Measurements from ENCODE around the gene RNF144B. TPM values are rescaled to one million over a fixed set of nuclear protein-coding genes. Genes with fewer than 3 reads are reported as not detected.

Gene RNF144B
- 1 to 10 TPM; 3.4 to 3.9 TPM for total RNA-seq

DNA sequence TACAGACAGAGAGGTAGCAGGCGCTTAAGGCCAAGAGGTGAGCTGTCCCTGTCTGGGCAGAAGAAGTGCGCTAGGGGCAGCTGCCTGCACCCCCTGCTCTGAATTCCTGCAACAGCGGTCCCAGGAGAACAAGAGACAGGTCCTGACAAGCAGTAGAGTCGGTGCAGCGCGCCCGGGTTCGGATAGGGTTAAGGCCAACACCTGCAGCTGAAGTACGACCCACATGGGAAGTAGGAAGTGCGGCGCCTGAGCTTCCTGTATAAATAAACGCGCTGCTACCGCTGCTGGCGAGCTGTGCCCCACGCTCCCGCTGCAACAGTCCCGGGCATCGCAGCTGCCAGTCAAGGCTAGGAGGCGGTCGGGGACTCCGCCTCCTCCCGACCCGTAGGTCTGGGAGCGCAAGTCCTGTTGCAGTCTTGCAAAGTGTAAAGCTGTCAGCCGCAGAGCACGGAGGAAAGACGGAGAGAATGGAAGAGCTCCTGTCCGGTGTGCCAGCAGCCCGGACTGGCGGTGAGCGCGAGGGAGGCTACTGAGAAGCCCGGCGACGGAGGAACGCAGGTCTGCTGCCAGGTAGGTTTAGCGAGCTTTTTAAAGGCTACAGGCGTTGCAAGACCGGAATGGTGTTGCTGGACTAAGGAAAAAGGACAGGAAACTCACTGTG, at the start of gene RNF144B:
Gene RNF144B (plus strand): TSS at position 290 of the 661 bp plus-strand sequence. CDS start 12,185 bp downstream, outside the sequence.
- Mint-ChIP-seq H3K9me3 (ENCODE audit: low read depth) (no peaks in the 10 kb centered on the region), H3K27me3 (peaks cover 2% of the 10 kb centered on the region), H3K36me3 (ENCODE audit: low read depth) (no peaks in the 10 kb centered on the region), H3K27ac (peak within 1 kb of the TSS; percentile 79), H3K4me3 (peak within 1 kb of the TSS; percentile 92), H3K4me1 (peaks cover 41% of the 10 kb centered on the region)
- POLR2A ChIA-PET = no interaction called here
- ATAC-seq = peak; percentile 93
- peak; percentile 79 for DNase-seq
- intact Hi-C loops (cut with DNase I, micrococcal nuclease) = loop anchor here (5.0 kb wide), 2 partner anchors 125 kb away; partner anchors contain the start of gene DEK (in 1 of the 2)
- CTCF ChIA-PET = interaction anchor here (0.6 to 1.9 kb wide), 9 partner anchors 10 to 133 kb away, joined by 3 to 9 read pairs (median 3); no protein-coding TSS in a partner anchor

DNA sequence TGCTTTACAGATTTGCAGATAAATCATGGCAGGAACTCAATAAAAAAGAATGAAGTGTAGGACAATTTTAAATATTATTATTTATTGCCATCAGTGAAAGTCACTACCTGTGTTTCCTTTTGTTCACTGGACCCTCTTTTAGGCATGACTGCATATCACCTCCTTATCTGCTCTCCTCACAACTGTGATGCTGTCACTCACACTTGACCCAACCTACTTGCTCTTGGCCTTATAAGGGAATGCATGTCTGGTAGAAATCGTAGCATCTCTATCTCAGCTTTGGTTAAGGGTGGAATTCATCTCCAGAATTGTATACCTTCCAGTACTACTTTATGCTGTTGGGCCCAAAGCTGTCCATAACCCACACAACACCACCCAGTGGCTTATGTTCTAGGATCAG, 47.6 kb upstream of the RNF144B start:
- intact Hi-C loops (cut with DNase I, micrococcal nuclease) = no loop called here
- Mint-ChIP-seq H3K36me3 (ENCODE audit: low read depth) (no peaks in the 10 kb centered on the region), H3K4me1 (peaks cover 13% of the 10 kb centered on the region)

DNA sequence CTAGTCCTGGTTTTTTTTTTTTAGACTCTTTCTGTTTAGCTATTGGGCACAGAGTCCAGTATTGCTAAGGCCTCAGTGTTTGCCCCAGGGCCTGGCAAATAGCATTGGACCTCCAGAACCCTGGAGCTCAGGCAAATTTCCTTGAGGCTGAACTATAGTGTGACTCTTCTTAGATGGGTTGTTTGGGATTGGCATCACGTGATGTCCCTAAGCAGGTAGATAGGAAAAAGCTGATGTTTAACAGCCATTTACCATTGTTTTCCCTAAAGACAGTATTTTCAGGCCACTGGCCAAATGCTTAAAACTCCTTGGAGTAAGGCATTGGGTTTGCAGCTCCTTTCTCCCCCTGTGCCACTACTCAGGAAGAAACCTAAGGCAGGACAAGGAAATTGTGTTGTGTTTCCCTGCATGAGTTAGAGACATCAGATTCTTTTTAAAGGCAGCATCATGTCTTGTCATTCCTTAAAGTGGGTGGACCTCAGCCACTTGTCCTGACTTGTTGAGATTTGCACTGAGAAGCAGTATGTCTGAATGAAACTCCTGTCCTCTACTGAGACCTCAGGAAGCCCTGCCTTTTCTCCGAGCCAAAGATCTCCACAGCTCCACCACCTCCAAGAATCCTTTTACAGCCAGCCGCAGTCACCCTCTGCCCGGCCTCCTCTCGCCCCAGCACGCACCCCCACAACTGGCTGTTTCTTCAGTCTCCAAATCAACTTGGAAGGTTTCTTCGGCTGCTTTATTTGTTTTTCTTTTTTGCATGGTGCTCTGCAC, 46.2 kb upstream of the RNF144B start:
- POLR2A ChIA-PET = no interaction called here
- no peak for ATAC-seq
- intact Hi-C loops (cut with DNase I, micrococcal nuclease) = loop anchor here in 1 of 2 experiments (5.0 kb wide), 1 partner anchor 171 kb away; no protein-coding TSS in a partner anchor

More for the DNA sequence above, 47.6 kb upstream of the RNF144B start:
- ATAC-seq = no peak
- Mint-ChIP-seq H3K4me3 (no peak overlapping the region), H3K9me3 (ENCODE audit: low read depth) (no peaks in the 10 kb centered on the region), H3K27ac (no peak overlapping the region), H3K27me3 (no peaks in the 10 kb centered on the region)
- no peak for DNase-seq
- CTCF ChIA-PET = no interaction called here
- POLR2A ChIA-PET = no interaction called here

DNA sequence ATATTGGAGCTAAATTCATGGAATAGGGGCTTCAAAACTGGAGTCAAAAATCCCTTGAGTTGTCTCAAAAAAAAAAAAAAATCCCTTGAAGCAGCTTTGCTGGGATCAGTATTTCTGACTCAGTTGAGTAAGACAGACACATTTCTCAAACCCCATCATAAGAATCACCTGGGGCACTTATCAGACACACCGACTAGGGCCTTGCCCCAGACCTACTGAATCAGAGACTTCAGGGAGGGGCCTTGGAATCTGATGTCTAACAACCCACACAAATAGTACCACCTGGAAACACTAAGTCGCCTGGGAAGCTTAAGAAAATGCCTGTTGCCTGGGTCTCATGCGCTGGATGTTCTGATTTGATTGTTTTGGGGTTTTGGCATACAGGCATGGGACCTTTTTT, 44.9 kb upstream of the RNF144B start:
- Mint-ChIP-seq H3K27me3 (peaks cover 6% of the 10 kb centered on the region), H3K27ac (no peak overlapping the region), H3K9me3 (ENCODE audit: low read depth) (no peaks in the 10 kb centered on the region), H3K4me3 (no peak overlapping the region), H3K36me3 (ENCODE audit: low read depth) (no peaks in the 10 kb centered on the region), H3K4me1 (peaks cover 13% of the 10 kb centered on the region)
- no peak for DNase-seq
- no peak for ATAC-seq
- ChIA-PET POLR2A (no interaction called here), CTCF (no interaction called here)
- intact Hi-C loops (cut with DNase I, micrococcal nuclease) = loop anchor here in 1 of 2 experiments (5.0 kb wide), 1 partner anchor 170 kb away; no protein-coding TSS in a partner anchor

More for the DNA sequence above, 46.2 kb upstream of the RNF144B start:
- Mint-ChIP-seq H3K4me1 (peaks cover 13% of the 10 kb centered on the region), H3K36me3 (ENCODE audit: low read depth) (no peaks in the 10 kb centered on the region), H3K4me3 (no peak overlapping the region), H3K9me3 (ENCODE audit: low read depth) (no peaks in the 10 kb centered on the region), H3K27ac (no peak overlapping the region), H3K27me3 (peaks cover 3% of the 10 kb centered on the region)
- no peak for DNase-seq
- CTCF ChIA-PET = interaction anchor here (1.0 kb wide), 1 partner anchor 10 kb away, joined by 3 read pairs; no protein-coding TSS in a partner anchor

DNA sequence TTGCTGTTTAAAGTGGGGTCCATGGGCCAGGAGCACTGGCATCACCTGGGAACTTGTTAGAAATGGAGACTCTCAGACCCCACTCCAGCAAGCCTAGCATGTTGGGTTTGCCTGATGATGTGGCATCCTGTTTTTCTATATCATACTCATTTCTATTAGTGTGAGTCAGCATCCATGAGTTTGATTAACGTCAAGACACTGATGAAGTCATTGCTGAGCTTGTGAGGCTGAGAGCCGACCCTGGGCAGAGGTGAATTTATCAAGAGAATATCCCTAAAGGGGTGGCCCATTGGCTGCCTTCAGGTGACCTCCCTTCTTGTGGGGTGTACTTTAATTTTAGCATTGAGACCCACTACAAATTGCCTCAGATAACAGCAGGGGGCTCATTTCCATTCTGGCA, 43.4 kb upstream of the RNF144B start:
- POLR2A ChIA-PET = interaction anchor here (0.7 to 0.9 kb wide), 2 partner anchors 11 to 170 kb away, joined by 3 to 4 read pairs; no protein-coding TSS in a partner anchor
- ATAC-seq (peak; percentile 90), DNase-seq (peak; percentile 46)
- CTCF ChIA-PET = interaction anchor here (0.6 to 1.2 kb wide), 2 partner anchors 19 to 874 kb away, joined by 3 read pairs; no protein-coding TSS in a partner anchor
- H3K9me3 Mint-ChIP-seq (ENCODE audit: low read depth) = no peaks in the 10 kb centered on the region
- no peak overlapping the region for H3K27ac Mint-ChIP-seq
- H3K27me3 Mint-ChIP-seq = peaks cover 6% of the 10 kb centered on the region
- H3K4me3 Mint-ChIP-seq = no peak overlapping the region
- no peaks in the 10 kb centered on the region for H3K36me3 Mint-ChIP-seq (ENCODE audit: low read depth)
- H3K4me1 Mint-ChIP-seq = peaks cover 13% of the 10 kb centered on the region
- intact Hi-C loops (cut with DNase I, micrococcal nuclease) = loop anchor here in 1 of 2 experiments (5.0 kb wide), 1 partner anchor 169 kb away; no protein-coding TSS in a partner anchor

DNA sequence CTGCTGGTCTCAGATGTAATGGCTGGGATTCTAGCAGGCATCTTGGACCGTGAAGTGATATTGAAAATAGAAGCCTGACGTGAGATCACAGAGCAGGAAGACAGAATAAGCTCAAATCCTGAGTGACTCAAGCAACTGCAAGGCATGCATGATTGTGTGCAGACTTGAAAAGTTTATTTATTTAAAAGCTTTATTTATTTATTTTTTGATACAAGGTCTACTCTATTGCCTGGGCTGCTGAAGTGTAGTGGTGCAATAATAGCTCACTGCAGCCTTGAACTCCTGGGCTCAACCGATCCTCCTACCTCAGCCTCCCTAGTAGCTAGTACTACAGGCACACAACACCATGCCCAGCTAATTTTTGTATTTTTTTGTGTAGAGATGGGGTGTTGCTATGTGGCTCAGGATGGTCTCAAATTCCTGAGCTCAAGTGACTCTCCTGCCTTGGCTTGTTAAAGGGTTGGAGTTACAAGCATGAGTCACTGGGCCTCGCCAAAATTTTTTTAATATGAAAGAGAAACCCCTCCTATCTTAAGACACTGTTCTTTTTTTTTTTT, 40.1 kb upstream of the RNF144B start:
- ChIA-PET CTCF (interaction anchor here (0.6 to 1.1 kb wide), 3 partner anchors 17 to 166 kb away, joined by 3 to 6 read pairs (median 5); no protein-coding TSS in a partner anchor), POLR2A (interaction anchor here (0.7 kb wide), 1 partner anchor 59 kb away, joined by 3 read pairs; no protein-coding TSS in a partner anchor)
- ATAC-seq (no peak), DNase-seq (no peak)
- H3K27ac Mint-ChIP-seq = no peak overlapping the region
- peaks cover 13% of the 10 kb centered on the region for H3K4me1 Mint-ChIP-seq
- intact Hi-C loops (cut with DNase I, micrococcal nuclease) = no loop called here
- H3K27me3 Mint-ChIP-seq = peaks cover 18% of the 10 kb centered on the region
- H3K36me3 Mint-ChIP-seq (ENCODE audit: low read depth) = no peaks in the 10 kb centered on the region
- no peaks in the 10 kb centered on the region for H3K9me3 Mint-ChIP-seq (ENCODE audit: low read depth)
- no peak overlapping the region for H3K4me3 Mint-ChIP-seq

DNA sequence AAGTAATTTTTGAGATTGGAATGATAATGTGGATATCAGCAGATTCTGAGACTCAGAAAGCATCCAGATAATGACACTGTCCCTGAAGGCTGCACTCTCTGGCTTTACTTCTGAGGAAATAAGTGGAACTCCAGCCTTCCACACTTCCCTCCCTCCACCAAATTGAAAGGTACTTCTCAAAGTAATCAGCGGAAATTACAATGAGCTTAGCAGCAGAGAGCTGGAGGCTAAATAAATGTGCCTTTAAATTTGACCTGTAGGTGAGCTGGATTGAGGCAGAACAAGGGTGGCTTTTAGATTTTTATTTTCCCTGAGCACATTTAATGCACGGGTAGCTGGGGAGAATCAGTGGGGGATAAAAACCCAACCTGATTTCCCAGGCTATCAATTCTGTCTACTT, 39.3 kb upstream of the RNF144B start:
- intact Hi-C loops (cut with DNase I, micrococcal nuclease) = no loop called here
- Mint-ChIP-seq H3K27me3 (peaks cover 18% of the 10 kb centered on the region), H3K36me3 (ENCODE audit: low read depth) (no peaks in the 10 kb centered on the region), H3K27ac (no peak overlapping the region), H3K4me3 (no peak overlapping the region), H3K9me3 (ENCODE audit: low read depth) (no peaks in the 10 kb centered on the region), H3K4me1 (peaks cover 10% of the 10 kb centered on the region)
- ChIA-PET CTCF (no interaction called here), POLR2A (no interaction called here)
- ATAC-seq (no peak), DNase-seq (no peak)

DNA sequence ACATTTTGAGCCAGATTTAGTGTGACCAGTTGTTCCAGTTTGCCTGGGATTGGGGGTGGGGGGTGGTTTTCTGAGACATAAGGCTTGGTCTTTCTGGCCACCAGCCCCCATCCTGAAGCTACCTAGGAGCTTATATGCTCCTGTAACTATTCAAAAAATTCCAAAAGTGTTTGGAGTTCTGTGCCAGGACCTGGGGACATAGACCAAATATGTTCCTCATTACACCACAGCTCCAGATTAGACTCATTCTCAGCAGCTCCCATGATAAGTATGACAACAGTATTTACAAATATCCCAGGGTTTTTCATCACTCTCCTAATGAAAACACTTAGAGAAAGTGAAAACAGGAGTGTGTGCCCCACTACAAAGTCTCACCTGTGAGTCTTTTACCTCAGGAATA, 37.8 kb upstream of the RNF144B start:
- Mint-ChIP-seq H3K27me3 (peaks cover 18% of the 10 kb centered on the region), H3K27ac (no peak overlapping the region), H3K36me3 (ENCODE audit: low read depth) (no peaks in the 10 kb centered on the region), H3K4me3 (no peak overlapping the region), H3K4me1 (no peaks in the 10 kb centered on the region), H3K9me3 (ENCODE audit: low read depth) (no peaks in the 10 kb centered on the region)
- ChIA-PET CTCF (interaction anchor here (0.9 to 1.5 kb wide), 2 partner anchors 152 to 337 kb away, joined by 3 read pairs; no protein-coding TSS in a partner anchor), POLR2A (no interaction called here)
- DNase-seq = no peak
- no peak for ATAC-seq
- intact Hi-C loops (cut with DNase I, micrococcal nuclease) = no loop called here

DNA sequence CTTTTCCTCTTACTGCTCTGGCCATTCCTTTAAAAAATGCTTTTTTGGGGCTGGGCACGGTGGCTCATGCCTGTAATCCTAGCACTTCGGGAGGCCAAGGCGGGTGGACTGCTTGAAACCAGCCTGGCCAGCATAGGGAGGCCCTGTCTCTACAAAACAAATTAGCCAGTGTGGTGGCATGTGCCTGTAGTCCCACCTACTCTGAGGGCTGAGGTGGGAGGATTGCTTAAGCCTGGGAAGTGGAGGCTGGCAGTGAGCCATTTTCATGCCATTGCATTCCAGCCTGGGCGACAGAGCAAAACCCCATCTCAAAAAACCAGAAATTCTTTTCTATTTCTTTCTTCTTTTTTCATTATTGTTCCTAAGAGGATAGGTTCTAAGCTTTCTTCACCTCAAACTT, 36.9 kb upstream of the RNF144B start:
- Mint-ChIP-seq H3K36me3 (ENCODE audit: low read depth) (no peaks in the 10 kb centered on the region), H3K9me3 (ENCODE audit: low read depth) (no peaks in the 10 kb centered on the region), H3K4me1 (no peaks in the 10 kb centered on the region), H3K27ac (no peak overlapping the region), H3K27me3 (peaks cover 15% of the 10 kb centered on the region), H3K4me3 (no peak overlapping the region)
- ChIA-PET POLR2A (no interaction called here), CTCF (interaction anchor here (0.6 kb wide), 1 partner anchor 73 kb away, joined by 3 read pairs; no protein-coding TSS in a partner anchor)
- ATAC-seq = no peak
- intact Hi-C loops (cut with DNase I, micrococcal nuclease) = no loop called here
- no peak for DNase-seq

DNA sequence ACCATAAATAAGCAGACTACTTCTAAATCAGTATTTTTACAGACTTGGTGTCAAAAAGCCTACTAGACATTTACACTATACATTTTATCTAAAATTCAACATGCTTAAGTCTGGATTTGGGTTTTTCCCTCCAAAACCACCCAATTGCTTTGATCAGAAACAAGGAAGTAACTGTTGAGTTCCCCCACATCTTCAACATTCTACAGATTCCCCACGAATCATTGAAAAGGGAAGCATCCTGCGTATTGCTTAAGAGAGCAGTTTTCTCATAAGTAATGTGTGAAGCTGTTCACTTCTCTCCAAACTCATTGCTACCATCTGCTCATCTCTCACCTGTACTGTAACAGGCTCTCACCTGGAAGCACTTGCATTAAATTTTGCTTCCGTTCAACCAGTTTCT, 36.4 kb upstream of the RNF144B start:
- peaks cover 15% of the 10 kb centered on the region for H3K27me3 Mint-ChIP-seq
- CTCF ChIA-PET = interaction anchor here (0.6 kb wide), 2 partner anchors 73 to 659 kb away, joined by 3 read pairs; no protein-coding TSS in a partner anchor
- intact Hi-C loops (cut with DNase I, micrococcal nuclease) = no loop called here
- H3K4me3 Mint-ChIP-seq = no peak overlapping the region
- H3K36me3 Mint-ChIP-seq (ENCODE audit: low read depth) = no peaks in the 10 kb centered on the region
- H3K27ac Mint-ChIP-seq = no peak overlapping the region
- POLR2A ChIA-PET = no interaction called here
- no peak for DNase-seq
- no peaks in the 10 kb centered on the region for H3K9me3 Mint-ChIP-seq (ENCODE audit: low read depth)
- no peaks in the 10 kb centered on the region for H3K4me1 Mint-ChIP-seq
- no peak for ATAC-seq

DNA sequence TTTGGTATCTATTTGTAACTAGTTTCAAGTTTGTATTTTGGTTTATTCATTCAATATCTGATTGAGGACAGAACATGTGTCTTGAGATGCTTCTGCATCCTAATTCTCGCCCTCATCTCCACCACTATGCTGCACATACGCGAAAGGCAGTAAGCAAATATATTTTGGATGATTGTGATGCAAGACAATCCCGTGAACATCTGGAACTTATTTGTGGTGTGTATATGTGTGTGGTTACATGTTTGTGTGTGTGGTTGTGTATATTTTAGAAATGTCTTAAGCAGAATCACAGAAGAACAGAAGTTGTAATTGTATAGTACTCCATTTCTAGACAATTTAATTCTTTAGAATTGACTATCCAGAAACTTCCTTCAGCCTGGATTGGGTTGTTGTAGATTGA, 35.1 kb upstream of the RNF144B start:
- no peaks in the 10 kb centered on the region for H3K9me3 Mint-ChIP-seq (ENCODE audit: low read depth)
- ChIA-PET CTCF (no interaction called here), POLR2A (no interaction called here)
- H3K4me1 Mint-ChIP-seq = no peaks in the 10 kb centered on the region
- H3K4me3 Mint-ChIP-seq = no peak overlapping the region
- DNase-seq (no peak), ATAC-seq (no peak)
- H3K27me3 Mint-ChIP-seq = peaks cover 12% of the 10 kb centered on the region
- no peaks in the 10 kb centered on the region for H3K36me3 Mint-ChIP-seq (ENCODE audit: low read depth)
- intact Hi-C loops (cut with DNase I, micrococcal nuclease) = no loop called here
- no peak overlapping the region for H3K27ac Mint-ChIP-seq
